GM03348 (cell line): Measurements from ENCODE around the gene MCC.

Experiments
- DNase-seq: peaks from one replicate; pipeline ENCODE4 v3.0.0; 2012; ENCODE audit warnings: low spot score

Gene MCC

GRCh38 chr5:112976432-112977309, 511.6 kb downstream of the MCC start, which contains the start of gene DCP2:
DCP2 (plus strand) TSS chr5:112976798; CDS start chr5:112976934, 136 bp downstream.
- DNase-seq = peak; percentile 98

DNA sequence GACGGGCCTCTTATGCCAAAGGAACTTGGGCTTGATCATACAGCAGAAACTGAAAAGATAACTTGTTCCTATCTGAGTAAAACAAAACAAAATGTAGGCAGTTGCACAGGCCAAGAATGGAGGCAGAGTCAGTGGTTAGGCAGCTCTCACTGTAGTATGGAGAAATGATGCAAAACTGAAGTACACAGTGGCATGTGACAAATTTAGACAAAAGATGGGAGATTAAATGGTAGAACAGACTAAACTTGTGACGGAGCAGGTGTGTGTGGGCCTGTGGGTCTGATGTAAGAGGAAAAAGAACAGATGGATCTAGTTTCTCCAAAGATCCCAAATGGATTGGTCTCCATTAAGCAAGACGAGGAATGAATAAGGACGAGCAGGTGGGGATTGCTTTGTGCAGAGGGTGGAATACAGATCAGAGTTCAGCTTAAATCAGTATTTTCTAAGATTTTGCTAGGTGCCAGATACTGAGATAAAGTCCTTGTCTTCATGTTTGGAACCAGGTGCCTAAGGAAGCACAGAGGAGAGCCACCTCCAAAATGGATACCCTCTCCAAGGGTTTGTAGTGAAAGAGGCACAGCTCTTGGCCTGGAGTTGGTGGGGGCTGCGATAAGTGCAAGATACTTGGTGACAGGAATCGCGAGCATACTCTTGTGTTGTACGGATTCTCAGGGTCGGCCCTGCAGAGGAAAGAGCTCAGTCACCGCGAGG, 512.4 kb downstream of the MCC start:
- DNase-seq = no peak

DNA sequence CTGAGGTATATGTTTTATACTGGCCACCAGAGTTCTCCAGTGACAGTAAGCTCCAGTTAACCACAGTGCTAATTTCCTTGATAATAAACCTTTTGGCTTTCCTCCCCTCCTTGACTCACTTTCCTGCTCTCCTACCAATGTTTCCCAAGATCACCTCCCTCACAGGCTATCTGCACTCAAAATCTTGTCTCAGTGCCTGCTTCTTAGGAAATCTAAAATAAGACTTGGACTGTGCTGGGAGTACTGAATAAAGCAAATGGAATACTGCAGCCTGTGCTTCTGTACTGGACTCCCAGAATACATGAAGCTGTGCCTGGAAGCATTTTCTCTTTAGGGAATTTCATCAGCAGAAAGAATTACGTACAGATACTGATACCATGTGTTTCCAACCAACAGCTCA, 513.4 kb downstream of the MCC start:
- DNase-seq = no peak

DNA sequence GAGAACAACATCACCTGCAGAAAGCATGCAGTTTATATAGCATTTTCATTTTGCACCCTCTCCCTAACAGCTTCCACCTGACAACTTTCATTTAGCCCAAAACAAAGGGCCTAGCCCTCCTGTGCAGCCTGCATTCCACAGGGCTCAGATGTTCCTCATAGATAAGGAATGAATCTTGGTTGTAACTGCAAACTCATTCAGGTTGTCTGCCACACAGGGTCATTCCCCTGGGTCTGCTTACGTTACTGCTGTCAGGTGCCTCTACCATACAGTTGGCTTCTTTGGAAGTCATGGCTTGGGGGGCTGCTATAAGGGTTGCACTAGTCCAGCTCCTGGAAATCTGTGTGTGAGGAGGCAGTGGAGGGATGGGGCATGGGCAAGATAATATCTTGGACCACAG, 514.3 kb downstream of the MCC start:
- DNase-seq = no peak

GRCh38 chr5:112973036-112973435, 515.2 kb downstream of the MCC start:
- DNase-seq = no peak
